HG03025 (cell line): Measurements from ENCODE around the gene FLT3.
"Not testable (repeated sequence)": the region's sequence is repeated elsewhere in the genome, so short reads cannot be mapped to it uniquely, and the experiment has no call there.

Experiments used
- ATAC-seq: cut with Tn5 transposase; IDR thresholded peaks from one replicate; pipeline ENCODE4 v1.9.1; 2021; ENCODE audit warnings: mild to moderate bottlenecking, moderate library complexity; ENCODE audit not compliant: unreplicated experiment, low FRiP score

Gene FLT3

DNA sequence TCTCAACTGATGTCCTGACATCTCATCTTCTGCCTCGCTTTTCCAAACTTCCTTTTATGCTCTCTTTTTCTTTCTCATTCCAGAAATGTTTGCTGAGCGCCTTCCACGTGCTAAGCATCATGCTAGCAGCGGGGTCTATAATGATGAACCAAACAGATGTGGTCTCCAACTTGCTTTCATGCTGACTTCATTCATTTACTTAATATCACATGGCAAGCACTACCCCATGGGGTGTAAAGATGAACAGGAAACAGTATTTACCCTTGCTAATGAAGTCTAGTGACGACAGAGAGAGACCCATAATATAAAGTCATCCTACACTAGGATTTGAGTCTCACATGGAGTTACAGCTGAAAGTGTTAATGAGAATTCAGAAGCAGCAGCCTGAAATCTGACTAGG, 90.3 kb downstream of the FLT3 start:
- ATAC-seq, result no peak

DNA sequence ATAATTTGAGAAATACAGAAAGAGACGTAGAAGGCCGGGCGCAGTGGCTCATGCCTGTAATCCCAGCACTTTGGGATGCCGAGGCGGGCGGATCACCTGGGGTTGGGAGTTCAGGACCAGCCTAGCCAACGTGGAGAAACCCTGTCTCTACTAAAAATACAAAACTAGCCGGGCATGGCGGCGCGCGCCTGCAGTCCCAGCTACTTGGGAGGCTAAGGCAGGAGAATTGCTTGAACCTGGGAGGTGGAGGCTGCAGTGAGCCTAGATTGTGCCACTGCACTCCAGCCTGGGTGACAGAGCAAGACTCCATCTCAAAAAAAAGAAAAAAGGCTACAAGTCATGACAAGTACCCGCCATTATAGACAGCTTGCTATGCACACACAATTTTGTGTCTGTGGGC, 95.4 kb downstream of the FLT3 start:
- not testable (repeated sequence) for ATAC-seq

DNA sequence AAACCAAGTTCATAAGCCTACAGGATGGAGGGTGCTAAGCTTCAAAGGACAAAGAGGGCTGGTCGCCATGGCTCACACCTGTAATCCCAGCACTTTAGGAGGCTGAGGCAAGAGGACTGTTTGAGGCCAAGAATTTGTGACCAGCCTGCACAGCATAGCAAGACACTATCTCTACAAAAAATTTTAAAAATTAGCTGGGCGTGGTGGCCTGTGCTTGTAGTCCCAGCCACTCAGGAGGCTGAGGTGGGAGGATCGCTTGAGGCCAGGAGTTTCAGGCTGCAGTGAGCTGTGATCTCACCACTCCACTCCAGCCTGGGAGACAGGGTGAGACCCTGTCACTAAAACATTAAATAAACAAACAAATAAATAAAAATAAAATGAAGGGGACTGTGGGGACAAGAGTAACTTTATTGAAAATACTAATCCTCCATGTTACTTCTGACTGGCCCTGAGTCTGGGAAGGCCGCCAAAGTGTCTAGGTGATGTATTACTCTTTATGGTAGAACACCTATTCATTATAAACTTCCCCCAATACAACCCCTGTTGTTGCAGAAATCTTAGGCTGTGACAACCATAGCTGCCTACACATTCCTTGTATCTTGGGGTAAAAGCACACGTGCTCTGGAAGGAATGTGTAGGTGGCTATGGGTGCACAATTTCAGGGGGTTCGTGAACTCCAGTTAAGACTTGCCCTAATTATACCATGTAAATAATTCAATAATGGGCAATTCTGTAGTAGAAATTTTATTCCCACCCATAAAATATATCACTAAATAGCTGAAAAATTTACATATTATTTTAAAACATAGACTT, 97.3 kb downstream of the FLT3 start:
- ATAC-seq, result no peak

- no peak for ATAC-seq
These were observed 98.4 kb downstream of the FLT3 start for GRCh38 chr13:28001837-28002473.

GRCh38 chr13:28001049-28001448, 99.3 kb downstream of the FLT3 start:
- ATAC-seq, result no peak

DNA sequence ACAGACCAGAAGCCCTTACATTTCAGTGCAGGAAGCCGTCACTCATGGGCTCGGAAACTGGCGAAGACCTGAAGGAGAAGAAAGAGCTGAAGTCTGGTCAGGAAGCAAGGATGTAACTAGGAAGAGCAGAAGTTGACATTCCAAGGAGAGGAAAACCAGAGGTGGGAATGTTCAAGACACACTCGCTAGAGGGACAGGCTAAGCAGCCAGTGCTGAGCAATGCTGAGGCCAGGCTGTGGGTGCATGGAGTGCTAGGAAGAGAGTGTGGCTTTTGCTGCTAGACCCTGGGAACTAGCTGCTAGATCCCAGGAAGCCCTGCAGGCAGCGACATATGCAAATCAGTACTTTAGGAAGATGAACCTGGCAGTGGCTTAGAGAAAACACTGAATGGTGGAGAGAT, 99.8 kb downstream of the FLT3 start:
- ATAC-seq, result no peak

DNA sequence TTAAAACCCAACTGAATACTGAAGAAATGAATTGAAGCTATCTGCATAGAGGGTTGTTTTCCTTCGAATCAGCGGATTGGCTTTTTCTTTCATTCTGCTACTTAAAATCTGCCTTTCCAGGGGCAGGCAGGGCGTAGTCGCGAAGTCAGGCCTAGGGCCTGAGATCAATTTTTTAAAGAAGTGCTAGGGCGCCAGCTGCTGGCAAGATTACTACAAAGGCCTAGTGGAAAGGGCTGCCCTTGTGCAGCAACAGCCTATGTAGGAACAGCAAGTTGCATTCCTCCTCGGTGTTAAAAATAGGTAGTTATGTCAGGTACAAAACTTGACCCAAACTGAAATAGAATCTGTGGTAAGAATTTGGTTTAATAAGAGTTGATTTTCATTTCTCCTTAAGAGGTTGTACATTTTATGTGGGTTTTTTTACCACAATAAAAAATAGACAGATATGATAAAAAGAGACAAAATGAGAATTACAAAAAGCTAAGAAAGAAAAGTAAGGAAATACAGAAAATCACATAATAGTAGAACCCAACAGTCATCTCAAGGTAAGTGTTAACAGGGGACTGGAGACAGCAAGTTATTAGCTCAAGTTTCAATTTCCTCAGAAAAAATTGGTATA, 102.4 kb downstream of the FLT3 start:
- ATAC-seq, result no peak

DNA sequence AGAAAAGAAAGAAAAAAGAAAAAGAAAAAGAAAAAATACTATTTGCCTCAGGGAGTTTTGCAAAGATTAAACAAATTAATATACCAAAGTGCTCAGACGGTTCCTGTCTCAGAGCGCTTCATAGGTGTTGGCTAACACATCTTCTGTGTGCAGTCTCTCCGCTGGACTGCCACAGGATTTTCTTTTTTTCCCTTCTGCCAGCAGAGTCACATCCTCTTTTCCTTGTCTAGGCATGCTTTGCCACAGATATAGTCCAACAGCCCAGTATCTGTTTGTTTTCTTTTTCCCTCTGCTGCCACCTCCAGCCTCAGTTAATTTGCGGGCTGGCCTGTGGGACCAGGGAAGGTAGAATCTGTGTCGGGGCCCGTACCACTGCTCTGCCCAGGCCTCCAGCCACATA, 108.5 kb downstream of the FLT3 start:
- ATAC-seq, result no peak

DNA sequence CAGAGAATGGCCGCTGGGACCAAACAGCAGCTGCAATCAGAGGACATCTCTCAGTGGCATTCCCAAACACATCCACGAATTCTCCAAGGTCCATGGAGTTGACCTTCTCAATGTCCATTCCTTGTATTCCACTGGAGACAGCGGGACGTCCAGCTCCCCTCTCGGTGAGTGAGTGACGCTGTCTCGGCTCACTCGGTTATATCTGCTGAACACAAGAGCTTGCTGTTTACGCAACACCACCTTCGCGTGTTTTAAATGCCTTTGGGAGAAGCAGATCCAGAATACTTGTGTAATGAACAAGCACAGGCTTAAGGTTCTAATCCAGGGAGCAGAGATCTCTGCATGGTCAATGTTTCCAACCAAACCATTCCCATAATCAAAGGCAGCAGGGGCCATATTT, 111.9 kb downstream of the FLT3 start, which contains the start of gene URAD:
Gene URAD (minus strand): TSS at position 174 of the 400 bp plus-strand sequence. CDS start 56 bp downstream, at position 118.
- no peak for ATAC-seq

DNA sequence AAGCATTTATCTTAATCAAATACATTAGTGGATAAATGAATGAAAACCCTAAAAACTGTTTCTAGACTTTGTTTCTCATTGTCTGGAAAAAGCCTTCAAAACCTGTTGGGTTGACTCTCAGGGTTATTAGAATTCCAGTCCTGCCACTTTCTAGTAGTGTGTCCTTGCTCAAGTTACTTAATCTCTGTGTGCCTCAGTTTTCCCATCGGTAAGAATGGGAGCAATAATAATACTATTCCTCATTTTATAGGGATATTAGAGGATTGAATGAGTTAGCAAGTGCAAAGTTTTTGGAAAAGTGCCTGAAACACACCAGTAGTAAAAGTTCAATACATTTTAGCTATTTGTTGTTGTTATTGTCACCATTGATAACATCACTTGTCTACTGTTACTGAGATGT, 114.8 kb downstream of the FLT3 start:
- no peak for ATAC-seq

DNA sequence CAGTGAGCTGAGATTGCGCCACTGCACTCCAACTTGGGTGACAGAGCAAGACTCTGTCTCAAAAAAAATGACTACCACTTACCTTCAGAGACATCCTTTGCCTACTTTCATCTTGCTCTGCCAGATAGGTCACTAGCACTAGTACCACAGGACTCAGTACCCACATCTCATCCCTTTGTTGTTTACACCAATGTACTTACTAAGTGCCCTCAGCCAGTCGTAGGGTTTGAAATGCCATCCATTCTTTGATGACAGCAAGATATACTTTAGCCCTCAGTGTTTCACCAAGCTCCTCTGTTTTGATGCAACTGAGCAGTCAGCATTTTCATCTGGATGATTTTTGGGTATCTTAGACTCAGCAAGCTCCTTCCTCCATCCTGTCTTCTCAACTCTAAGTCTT, 118.0 kb downstream of the FLT3 start:
- no peak for ATAC-seq

GRCh38 chr13:27981006-27981708, 119.2 kb downstream of the FLT3 start:
- no peak for ATAC-seq

- ATAC-seq, result no peak
These were observed 119.9 kb downstream of the FLT3 start for GRCh38 chr13:27980280-27980998.

DNA sequence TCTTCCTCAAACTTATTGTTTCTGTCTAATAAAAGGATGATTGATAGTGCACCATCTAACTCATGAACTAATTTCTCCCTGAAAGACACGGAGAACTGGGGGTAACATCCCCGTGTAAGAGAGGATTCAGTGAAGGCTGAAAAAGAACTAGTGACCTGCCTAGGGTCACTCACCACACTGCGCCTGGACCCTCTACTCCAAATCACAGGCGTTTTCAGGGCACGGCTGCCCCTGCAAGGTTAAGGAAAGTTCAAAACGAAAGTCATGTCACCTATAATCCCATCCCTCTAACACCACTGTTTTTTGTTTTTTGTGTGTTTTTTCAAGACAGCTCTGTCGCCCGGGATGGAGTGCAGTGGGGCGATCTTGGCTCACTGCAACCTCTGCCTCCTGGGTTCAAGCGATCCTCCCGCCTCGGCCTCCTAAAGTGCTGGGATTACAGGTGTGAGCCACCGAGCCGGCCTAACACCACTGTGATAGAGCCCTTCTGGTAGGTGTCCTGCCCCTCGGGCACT, 120.6 kb downstream of the FLT3 start:
- no peak for ATAC-seq

- ATAC-seq, result no peak
These were observed 121.3 kb downstream of the FLT3 start for GRCh38 chr13:27979001-27979643.

GRCh38 chr13:27978301-27978968, 121.9 kb downstream of the FLT3 start:
- ATAC-seq, result no peak

GRCh38 chr13:27977476-27978300, 122.7 kb downstream of the FLT3 start:
- no peak for ATAC-seq

DNA sequence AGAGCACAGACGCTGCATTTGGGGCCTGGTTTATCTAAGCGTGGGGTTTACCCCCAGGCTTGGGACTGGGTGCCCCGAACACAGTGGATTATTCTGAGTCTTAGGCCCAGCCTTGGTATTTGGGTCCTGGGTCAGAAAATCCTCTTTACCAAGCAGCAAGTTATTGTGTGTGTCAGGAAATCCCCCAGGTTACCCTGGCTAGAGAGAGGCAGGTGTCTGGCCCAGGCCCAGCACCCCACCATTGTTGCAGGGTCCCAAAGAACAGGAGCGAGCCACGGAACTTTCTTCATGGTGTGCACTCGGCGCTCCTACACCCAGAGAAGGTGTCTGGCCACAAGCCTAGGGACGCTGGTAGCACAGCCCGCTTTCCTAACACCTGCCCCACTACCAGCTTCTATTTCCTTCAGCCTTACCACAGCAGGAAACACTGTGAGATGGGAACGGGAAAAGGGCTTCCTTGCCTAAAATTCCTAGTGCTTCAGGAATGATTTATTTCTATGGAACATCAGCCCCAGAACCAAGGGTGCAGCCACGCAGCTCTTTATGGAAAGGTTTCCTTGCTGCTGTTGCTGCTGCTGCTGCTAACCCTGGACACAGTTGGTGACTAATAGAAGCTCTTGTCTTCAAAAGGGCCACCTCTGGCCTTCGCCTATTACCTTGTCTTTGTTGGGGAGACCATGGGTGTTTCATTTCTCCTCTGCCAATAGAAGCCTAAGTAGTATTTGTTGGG, 123.8 kb downstream of the FLT3 start:
- ATAC-seq, result no peak
